ENCODE measurements around the gene GSK3A. TPM values are rescaled to one million over a fixed set of nuclear protein-coding genes. Genes with fewer than 3 reads are reported as not detected.
A peak's percentile ranks its signal among the peaks of the same experiment; 100 is the strongest.

The GSK3A gene
- total and polyA plus RNA-seq, 9 of the 15 experiments (the other 6 are each of a cell fraction or from before 2014, with no cell fraction given): 0.62 to 90.7 (median 33.3) TPM

GRCh38 chr19:42268704-42269477 is 26.5 kb upstream of the GSK3A start, which contains the start of gene CIC (continued):
- no peak for TF ChIP-seq GATAD2B (IDR thresholded peaks at IDR 0.05; ENCODE audit: borderline replicate concordance)
- no peak for TF ChIP-seq ETV5 (CRISPR knock-in tag; IDR thresholded peaks at IDR 0.05; ENCODE audit: low read depth)
- TF ChIP-seq, protein P1, sequence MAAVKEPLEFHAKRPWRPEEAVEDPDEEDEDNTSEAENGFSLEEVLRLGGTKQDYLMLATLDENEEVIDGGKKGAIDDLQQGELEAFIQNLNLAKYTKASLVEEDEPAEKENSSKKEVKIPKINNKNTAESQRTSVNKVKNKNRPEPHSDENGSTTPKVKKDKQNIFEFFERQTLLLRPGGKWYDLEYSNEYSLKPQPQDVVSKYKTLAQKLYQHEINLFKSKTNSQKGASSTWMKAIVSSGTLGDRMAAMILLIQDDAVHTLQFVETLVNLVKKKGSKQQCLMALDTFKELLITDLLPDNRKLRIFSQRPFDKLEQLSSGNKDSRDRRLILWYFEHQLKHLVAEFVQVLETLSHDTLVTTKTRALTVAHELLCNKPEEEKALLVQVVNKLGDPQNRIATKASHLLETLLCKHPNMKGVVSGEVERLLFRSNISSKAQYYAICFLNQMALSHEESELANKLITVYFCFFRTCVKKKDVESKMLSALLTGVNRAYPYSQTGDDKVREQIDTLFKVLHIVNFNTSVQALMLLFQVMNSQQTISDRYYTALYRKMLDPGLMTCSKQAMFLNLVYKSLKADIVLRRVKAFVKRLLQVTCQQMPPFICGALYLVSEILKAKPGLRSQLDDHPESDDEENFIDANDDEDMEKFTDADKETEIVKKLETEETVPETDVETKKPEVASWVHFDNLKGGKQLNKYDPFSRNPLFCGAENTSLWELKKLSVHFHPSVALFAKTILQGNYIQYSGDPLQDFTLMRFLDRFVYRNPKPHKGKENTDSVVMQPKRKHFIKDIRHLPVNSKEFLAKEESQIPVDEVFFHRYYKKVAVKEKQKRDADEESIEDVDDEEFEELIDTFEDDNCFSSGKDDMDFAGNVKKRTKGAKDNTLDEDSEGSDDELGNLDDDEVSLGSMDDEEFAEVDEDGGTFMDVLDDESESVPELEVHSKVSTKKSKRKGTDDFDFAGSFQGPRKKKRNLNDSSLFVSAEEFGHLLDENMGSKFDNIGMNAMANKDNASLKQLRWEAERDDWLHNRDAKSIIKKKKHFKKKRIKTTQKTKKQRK (IDR thresholded peaks at IDR 0.05; ENCODE audit: borderline replicate concordance, low read depth, low read length): peak; percentile 99
- no peak for TF ChIP-seq HNRNPH1 (optimal IDR thresholded peaks at IDR 0.05; ENCODE audit: low read depth, low read length)
- TF ChIP-seq CBX5 (IDR thresholded peaks at IDR 0.05; ENCODE audit: borderline replicate concordance, low read depth): no peak
- no peak for TF ChIP-seq ZNF12 (CRISPR knock-in tag; IDR thresholded peaks at IDR 0.05)
- peak; percentile 91 for TF ChIP-seq RBM25 (IDR thresholded peaks at IDR 0.05; ENCODE audit: low read depth, low read length, severe bottlenecking)
- TF ChIP-seq TAF1 (IDR thresholded peaks at IDR 0.05; ENCODE audit: control insufficient read depth, extremely low read depth, insufficient read depth, low read length, severe bottlenecking): no peak
- no peak for TF ChIP-seq MTA2 (IDR thresholded peaks at IDR 0.05; ENCODE audit: low read depth)
- TF ChIP-seq ZNF384 (IDR thresholded peaks at IDR 0.05; ENCODE audit: low read depth, low read length): peak; percentile 98
- TF ChIP-seq, protein P2, sequence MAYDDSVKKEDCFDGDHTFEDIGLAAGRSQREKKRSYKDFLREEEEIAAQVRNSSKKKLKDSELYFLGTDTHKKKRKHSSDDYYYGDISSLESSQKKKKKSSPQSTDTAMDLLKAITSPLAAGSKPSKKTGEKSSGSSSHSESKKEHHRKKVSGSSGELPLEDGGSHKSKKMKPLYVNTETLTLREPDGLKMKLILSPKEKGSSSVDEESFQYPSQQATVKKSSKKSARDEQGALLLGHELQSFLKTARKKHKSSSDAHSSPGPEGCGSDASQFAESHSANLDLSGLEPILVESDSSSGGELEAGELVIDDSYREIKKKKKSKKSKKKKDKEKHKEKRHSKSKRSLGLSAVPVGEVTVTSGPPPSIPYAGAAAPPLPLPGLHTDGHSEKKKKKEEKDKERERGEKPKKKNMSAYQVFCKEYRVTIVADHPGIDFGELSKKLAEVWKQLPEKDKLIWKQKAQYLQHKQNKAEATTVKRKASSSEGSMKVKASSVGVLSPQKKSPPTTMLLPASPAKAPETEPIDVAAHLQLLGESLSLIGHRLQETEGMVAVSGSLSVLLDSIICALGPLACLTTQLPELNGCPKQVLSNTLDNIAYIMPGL (CRISPR knock-in tag; IDR thresholded peaks at IDR 0.05): no peak
- TF ChIP-seq POLR2G (IDR thresholded peaks at IDR 0.05; ENCODE audit: low read depth, low read length): peak; percentile 12; the same call in 1 of the 2 replicates
- TF ChIP-seq ZNF778 (CRISPR knock-in tag; IDR thresholded peaks at IDR 0.05): no peak
- TF ChIP-seq ZNF551 (CRISPR knock-in tag; IDR thresholded peaks at IDR 0.05): no peak
- TF ChIP-seq KDM2B (CRISPR knock-in tag; IDR thresholded peaks at IDR 0.05): no peak
- TF ChIP-seq PURB (CRISPR knock-in tag; IDR thresholded peaks at IDR 0.05; ENCODE audit: low read depth): no peak
- no peak for TF ChIP-seq SAFB (IDR thresholded peaks at IDR 0.05; ENCODE audit: borderline replicate concordance, low read depth, low read length)
- TF ChIP-seq ATF1 (CRISPR knock-in tag; IDR thresholded peaks at IDR 0.05): no peak; the same call in 1 of the 2 replicates
- TF ChIP-seq ATF1 (tag; IDR thresholded peaks at IDR 0.05): peak; percentile 94
- TF ChIP-seq, protein P3, sequence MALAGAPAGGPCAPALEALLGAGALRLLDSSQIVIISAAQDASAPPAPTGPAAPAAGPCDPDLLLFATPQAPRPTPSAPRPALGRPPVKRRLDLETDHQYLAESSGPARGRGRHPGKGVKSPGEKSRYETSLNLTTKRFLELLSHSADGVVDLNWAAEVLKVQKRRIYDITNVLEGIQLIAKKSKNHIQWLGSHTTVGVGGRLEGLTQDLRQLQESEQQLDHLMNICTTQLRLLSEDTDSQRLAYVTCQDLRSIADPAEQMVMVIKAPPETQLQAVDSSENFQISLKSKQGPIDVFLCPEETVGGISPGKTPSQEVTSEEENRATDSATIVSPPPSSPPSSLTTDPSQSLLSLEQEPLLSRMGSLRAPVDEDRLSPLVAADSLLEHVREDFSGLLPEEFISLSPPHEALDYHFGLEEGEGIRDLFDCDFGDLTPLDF (CRISPR knock-in tag; IDR thresholded peaks at IDR 0.05): no peak
- no peak for TF ChIP-seq ATF7 (IDR thresholded peaks at IDR 0.05)
- TF ChIP-seq KLF16 (IDR thresholded peaks at IDR 0.05): no peak
- TF ChIP-seq BRF1 (IDR thresholded peaks at IDR 0.05; ENCODE audit: borderline replicate concordance, extremely low read depth, insufficient read length): no peak
- no peak for TF ChIP-seq ZNF121 (CRISPR knock-in tag; conservative IDR thresholded peaks at IDR 0.05)
